SK-N-SH treated with all-trans-retinoic acid at 6 μM for 48 hours (cell line): ENCODE data around the gene TYRP1.

Source experiments
- OSR1 ChIP-seq: fragments of 250-450 bp; sonication (Bioruptor Pico); IDR thresholded peaks from 2 replicates; pipeline ENCODE4 v1.8.0; 2022; ENCODE audit warnings: moderate library complexity, mild to moderate bottlenecking, inconsistent platforms
- PATZ1 ChIP-seq: fragments of 250-450 bp; sonication (Bioruptor Pico); IDR thresholded peaks from 2 replicates; pipeline ENCODE4 v1.8.0; 2020; ENCODE audit warnings: mild to moderate bottlenecking, moderate library complexity, borderline replicate concordance
- PPARA ChIP-seq: fragments of 250-450 bp; sonication (Bioruptor Pico); IDR thresholded peaks from 2 replicates; pipeline ENCODE4 v1.5.0; 2020; ENCODE audit warnings: mild to moderate bottlenecking, borderline replicate concordance
- ZFP3 ChIP-seq: fragments of 250-450 bp; sonication (Bioruptor Pico); IDR thresholded peaks from 2 replicates; pipeline ENCODE4 v1.5.0; 2020; ENCODE audit warnings: mild to moderate bottlenecking, moderate library complexity
- ZFP30 ChIP-seq: fragments of 450-650 bp; formaldehyde crosslinking; IDR thresholded peaks from 2 replicates; pipeline ENCODE4 v1.5.0; 2022; ENCODE audit warnings: mild to moderate bottlenecking, moderate library complexity
- ZNF70 ChIP-seq: fragments of 450-650 bp; formaldehyde crosslinking; IDR thresholded peaks from 2 replicates; pipeline ENCODE4 v1.5.0; 2020; ENCODE audit warnings: mild to moderate bottlenecking, moderate library complexity

GRCh38 chr9:12693141-12693540 lies at the start of gene TYRP1:
- no peak for TF ChIP-seq PATZ1 (CRISPR knock-in tag)
- TF ChIP-seq ZFP3 = no peak
- no peak for TF ChIP-seq PPARA (CRISPR knock-in tag)
- TF ChIP-seq ZNF70 (CRISPR knock-in tag) = no peak
- TF ChIP-seq ZFP30 (CRISPR knock-in tag) = no peak
- TF ChIP-seq OSR1 (CRISPR knock-in tag) = no peak
